Globus pallidus (tissue), 1 donor: ENCODE data around the gene ZBTB8OS.
"Not testable (repeated sequence)": the region's sequence is repeated elsewhere in the genome, so short reads cannot be mapped to it uniquely, and the experiment has no call there.

ENCODE experiments used
- DNase-seq: peaks from one replicate; pipeline ENCODE4 v3.0.0-alpha.2; 2015; ENCODE audit warnings: low spot score

ZBTB8OS gene

DNA sequence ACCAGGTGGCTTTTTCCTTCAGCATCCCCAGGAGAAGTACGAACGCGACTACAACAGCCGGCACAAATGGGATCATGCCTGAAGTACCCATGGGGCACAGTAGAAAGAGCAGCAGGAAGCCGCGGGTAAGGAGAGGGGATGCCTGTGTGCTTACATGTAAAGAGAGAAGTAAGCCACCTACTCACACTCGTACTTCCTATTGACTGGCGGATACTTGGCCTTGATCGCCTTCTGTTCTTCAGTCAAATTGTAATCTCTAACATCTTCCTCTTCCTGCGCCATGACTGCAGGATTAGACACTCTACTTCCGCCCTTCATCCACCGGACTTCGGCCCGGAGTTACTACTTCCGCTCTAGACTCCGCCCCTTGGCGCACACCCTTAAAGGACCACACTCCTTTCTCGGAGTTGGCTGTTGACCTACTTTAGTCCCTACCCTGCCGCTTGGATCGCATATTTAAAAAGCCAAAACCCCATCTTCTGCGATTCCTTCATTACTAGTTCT lies at the start of gene ZBTB8OS:
ZBTB8OS (minus strand) TSS at position 303 of the 504 bp plus-strand sequence; CDS start at position 282, 21 bp downstream.
- peak; percentile 95 for DNase-seq

DNA sequence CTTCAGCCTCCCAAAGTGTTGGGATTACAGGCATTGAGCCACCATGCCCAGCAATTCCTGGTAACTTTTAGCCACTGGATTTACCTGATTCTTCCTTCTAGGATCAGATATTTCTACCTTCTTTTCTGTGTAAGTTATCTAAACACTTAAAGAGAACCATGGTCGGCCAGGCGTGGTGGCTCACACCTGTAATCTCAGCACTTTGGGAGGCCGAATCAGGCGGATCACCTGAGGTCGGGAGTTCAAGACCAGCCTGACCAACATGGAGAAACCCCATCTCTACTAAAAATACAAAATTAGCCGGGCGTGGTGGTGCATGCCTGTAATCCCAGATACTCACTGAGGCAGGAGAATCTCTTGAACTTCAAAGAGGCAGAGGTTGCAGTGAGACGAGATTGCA lies 46.6 kb upstream of the ZBTB8OS start:
- not testable (repeated sequence) for DNase-seq

DNA sequence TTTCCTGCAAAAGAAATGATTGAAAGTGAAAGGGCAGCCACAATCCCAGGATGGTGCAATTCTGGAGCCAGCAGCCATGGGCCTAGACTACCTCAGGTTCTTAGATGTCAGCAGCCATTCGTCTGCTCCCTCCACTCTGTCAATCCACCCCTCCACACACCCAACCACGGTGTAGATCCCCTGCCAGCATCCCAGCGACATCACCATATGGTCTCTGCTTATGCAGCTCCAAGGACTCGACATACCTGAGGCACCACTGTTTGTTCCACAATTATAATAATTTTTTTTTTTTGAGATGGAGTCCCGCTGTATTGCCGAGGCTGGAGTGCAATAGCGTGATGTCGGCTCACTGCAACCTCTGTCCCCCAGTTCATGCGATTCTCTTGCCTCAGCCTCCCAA lies 45.7 kb upstream of the ZBTB8OS start:
- no peak for DNase-seq

DNA sequence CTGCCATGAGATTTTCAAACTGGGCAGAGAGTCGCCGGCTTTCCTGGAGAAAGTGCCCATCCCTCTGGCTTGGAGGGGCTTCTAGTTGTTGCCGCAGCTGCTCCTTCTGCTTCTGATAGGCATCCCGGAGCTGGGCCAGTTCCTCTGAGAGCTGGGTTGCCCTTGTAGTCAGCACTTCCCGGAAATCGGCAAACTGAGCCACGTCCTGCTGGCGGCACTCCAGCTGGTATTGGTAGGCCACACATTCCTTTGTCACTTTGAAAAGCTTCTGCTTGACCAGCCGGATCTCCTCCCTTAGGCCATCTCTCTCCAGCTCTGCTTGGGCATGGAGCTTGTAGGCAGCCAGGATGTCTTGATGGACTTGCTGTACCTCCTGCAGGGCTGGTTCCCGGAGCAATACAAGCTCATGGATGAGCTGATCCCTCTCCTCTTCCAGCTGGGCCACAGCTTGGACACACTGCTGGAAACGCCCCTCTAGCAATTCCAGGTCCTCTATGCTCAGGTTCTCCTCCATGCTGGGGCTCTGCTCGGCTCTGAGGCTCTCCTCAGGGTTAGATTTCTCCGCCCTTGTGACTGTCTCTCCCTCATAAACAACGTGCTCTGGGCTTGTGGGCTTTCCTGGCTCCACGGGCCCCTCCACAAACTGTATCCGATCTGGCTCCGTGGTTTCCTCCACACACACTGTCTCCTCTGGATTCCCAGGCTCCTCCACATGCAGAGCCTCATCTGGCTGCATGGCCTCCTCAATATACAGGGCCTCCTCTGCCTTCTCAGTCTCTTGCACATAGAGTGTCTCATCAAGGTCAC lies 45.0 kb upstream of the ZBTB8OS start:
- DNase-seq, result no peak

DNA sequence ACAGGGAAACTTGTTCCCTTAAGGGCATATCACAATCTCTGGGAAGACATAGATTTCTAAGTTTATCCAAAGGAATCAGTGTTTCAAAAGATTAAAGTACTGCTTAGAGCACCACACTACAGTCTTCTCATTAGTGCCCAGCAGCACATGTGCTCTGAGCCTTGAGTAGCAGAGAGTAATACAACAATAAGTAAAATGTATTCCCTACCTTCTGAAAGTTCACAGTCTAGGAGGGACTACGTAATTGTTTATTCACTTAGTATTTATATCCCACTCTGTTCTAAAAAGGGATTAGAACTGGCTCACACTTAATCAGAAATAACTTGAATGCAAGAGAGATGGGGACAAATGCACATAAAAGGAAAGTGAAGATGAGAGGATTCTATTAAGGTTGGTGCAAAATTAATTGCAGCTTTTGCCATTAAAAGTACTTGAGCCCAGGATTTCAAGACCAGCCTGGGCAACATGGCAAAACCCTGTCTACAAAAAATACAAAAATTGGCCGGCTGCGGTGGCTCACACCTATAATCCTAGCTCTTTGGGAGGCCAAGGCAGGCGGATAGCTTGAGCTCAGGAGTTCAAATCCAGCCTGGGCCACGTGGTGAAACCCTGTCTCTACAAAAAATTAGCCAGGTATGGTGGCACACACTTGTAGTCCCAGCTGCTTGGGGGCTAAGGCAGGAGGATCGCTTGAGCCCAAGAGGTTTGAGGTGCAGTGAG lies 43.3 kb upstream of the ZBTB8OS start:
- no peak for DNase-seq

DNA sequence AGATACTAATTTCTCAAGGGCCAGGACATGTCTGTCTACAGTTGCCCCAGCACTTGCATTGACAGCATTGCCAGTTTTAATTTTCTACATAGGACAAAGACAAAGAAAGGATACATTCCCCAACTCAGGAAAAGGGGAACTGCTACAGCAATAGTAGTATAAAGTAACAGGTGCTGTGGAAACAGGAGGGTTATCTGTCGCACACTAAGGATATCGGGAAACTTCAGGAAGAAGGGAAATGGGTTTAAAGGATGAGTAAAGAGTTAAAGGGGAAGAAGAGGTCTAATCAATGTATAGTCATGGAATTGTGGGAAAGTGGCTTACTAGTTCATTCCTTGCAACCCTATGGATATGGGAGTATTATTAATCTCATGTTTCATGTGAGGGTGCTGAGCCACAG lies 36.0 kb upstream of the ZBTB8OS start:
- no peak for DNase-seq

DNA sequence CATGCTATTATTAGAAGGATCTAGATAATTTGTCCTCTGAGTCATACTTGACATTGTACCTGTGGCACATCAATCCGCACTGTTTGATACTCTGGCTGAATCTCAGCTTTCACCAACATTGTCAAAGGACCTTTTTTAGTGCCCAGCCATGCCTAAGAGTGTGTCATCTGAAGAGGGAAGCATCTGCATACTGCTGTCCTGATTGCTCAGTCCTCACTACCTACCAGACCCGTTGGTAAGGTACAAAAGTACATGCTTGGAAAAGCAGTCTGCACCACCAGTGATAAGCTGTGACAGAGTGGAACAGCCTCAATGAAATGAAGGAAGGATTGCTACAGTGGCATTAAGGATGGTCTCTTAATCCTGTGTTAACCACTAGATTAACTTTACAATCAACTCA lies 35.1 kb upstream of the ZBTB8OS start:
- DNase-seq, result no peak

DNA sequence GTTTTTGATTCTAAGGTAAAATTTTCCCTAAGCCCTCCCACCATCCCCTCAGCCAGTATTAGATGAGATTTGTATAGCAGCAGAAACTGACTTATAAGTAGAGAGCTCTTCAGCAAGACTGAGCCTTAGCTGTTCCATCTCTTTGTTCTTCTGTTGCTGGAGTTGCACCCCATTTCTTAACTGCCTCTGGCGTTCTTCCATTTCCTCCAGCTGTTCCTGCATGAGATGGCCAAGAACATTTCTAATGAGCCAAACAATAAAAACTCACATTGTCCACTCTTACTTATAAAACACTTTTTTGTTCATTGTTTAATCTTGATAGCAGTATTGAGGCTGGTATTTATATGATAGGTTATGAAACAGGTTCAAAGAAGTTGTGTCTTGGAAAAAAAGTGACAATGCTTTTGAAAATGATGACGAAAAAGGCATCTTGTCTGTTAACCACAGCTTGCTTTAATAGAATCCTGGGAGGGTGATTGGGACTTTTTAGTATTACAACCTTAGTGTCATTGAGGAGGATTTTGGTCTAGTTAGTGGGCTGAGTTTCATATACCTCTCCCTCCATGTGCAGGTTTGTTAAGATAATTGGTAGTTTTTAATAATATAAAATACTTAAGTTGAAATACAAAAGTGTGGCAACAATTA lies 33.9 kb upstream of the ZBTB8OS start:
- peak; percentile 33 for DNase-seq

DNA sequence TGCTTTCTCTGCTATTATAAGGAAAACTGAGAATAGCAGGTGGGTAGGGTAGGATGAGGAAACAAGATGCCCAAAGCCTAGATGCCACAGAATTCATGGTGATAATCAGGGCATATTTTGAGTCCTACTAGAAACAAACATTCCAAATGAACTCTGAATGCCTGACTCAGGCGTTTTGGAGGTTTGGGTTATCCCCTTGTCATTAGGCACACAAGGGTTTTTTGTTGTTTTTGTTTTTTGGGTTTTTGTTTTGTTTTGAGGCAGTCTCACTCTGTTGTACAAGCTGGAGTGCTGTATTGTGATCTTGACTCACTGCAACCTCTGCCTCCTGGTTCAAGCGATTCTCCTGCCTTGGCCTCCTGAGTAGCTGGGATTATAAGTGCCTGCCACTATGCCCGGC lies 33.0 kb upstream of the ZBTB8OS start:
- no peak for DNase-seq

DNA sequence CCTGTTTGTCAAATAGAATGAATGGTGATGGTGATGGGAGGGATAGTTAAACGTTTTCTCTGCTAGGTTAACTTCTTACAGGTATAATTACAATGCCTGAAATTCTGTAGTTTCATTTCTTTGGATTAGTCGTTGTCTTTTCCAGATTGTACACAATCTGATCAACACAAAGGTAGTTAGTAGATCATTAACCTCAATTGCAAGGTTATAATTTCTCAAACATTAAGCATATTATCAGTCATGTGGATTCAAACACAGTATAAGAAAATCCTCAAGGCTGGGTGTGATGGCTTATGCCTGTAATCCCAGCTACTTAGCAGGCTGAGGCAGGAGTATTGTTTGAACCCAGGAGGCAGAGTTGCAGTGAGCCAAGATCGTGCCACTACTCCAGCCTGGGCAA lies 31.6 kb upstream of the ZBTB8OS start:
- no peak for DNase-seq

DNA sequence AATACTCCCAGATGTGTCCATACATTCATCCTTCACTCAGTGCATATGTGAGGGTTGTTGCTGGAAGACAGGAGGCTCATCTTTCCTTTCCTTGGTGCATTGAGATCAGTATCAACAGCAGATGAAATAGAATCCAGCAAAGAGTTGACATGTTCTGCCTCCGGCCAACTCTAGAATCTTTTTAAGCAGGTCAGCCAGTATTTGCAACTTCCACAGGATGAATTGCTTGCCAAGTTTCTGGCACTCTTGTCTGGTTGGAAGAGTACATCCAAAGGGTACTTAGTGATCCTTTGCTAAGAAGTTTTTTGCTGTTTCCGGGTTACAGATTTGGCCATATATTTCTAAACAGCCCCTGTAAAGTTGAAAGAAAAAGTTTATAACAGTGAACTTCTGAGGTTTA lies 31.2 kb upstream of the ZBTB8OS start:
- DNase-seq, result peak; percentile 26

DNA sequence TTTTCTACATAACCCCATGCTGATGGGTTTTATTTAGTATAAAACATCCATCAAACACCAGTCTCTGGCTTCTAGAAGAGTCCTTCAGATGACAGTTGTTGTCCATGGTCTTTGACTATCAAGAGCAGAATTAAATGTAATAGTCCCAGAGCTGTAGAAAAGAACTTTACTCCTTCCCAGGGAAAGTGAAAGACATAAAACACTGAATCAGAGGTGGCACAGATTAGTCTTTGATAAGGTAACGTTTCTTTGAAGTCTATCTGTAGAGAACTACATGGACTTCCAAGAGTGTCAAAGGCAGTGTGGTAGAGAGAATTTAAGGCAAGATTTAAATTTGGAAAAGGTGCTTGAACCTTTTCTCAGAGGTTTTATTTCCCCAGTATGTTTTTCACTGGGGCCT lies 30.3 kb upstream of the ZBTB8OS start:
- no peak for DNase-seq

DNA sequence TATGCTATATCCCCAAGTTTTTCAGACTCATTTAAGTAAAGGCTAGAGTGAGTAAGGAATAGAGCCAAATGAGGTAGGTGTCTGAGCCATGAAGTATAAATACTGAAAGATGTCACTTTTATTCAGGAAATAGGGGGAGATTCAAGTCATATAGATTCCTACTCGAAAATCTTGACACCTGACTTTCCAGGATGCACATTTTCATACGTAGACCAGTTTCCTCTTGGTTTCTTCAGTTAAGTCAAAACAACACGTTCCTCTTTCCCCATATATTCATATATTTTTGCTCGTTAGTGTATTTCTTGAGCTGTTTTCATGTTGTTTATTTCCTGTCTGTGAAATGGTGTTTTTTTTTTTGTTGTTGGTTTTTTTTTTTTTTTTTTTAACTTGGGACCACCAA lies 29.6 kb upstream of the ZBTB8OS start:
- not testable (repeated sequence) for DNase-seq

DNA sequence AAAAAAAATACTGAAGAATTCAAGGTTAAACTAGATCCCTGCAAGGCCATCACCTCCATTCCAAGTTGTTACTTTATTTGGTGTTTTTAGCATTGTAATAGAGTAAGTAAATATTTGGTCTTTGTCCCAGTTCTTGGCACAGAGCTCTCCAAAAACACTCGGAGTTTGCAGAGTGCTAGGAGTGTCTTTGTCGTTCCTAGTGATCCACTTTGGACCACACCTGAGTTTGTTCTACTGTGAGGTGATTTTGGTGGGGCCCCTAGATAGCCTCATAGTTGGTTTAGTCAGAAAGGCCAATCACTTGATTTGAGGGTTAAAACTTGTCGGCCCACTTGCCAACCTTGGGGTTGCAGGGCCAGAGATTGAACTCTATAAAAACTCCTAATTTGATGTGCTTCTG lies 26.6 kb upstream of the ZBTB8OS start:
- DNase-seq, result no peak

DNA sequence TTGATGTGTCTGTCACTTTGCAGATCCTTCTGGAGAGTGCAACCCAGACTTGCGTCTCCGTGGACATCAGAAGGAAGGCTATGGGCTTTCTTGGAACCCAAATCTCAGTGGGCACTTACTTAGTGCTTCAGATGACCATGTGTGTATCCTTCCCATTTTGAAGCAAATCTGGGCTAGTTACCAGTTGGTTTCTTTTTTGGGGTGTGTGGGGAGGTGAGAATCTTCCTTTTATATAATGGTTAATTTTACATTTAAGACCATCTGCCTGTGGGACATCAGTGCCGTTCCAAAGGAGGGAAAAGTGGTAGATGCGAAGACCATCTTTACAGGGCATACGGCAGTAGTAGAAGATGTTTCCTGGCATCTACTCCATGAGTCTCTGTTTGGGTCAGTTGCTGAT lies 18.4 kb upstream of the ZBTB8OS start:
- DNase-seq, result not testable (repeated sequence)

DNA sequence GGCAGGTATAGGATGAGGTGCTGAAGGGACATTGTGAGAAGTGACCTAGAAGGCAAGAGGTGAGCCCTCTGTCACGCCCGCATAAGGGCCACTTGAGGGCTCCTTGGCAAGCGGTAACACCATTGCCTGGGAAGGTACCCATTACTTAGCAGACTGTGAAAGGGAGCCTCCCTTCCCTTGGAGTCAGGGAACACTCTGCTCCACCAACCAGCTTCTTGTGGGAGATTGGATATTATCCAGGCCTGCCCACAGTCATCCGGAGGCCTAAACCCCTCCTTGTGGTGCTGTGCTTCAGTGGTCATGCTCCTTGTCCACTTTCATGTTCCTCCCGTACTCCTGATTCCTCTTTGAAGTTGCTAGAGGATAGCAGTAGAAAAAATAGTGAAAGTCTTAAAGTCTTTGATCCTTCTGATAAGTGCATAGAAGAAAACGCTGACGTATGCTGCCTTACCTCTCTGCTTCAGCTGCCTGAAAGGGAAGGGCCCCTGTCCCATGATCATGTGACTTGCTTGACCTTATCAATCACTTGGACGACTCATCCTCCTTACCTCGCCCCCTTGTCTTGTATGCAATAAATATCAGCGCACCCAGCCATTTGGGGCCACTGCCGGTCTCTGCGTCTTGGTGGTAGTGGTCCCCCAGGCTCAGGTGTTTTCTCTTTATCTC lies 16.7 kb upstream of the ZBTB8OS start:
- no peak for DNase-seq

DNA sequence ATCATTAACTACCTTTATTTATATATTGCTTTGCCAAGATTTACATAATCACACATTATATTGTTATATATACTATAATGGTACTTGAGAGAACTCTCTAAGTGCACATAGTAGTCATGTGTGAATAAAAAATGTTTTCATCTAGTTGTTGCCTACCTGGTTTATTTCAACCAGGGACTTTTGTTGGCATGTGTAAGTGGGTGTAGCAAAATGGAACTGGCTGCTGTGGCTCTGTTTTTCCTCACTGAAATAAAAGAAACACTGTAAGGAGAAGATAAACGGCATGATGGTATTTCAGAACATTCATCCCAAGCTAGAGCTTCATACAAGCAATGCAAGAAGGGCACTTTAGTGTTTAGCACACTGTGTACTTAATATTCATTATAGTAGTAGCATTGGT lies 15.6 kb upstream of the ZBTB8OS start:
- no peak for DNase-seq

DNA sequence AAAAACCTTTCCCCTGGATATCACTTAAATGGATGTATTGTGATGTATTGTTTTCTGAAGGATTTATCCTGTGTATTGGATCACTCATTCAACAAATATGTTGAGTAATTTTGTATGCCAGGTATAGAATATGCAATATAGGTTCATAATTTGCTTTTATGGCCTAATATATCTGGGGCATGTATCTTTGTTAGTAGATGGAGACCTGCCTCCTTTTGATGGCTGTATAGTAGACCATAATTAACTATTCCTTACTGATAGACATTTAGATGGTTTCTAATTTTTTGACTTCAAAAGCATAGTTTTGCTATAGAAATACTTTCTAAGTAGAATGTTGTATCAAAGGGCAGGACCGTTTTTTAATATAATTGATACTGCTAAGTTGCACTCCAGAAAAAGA lies 9.2 kb upstream of the ZBTB8OS start:
- no peak for DNase-seq

DNA sequence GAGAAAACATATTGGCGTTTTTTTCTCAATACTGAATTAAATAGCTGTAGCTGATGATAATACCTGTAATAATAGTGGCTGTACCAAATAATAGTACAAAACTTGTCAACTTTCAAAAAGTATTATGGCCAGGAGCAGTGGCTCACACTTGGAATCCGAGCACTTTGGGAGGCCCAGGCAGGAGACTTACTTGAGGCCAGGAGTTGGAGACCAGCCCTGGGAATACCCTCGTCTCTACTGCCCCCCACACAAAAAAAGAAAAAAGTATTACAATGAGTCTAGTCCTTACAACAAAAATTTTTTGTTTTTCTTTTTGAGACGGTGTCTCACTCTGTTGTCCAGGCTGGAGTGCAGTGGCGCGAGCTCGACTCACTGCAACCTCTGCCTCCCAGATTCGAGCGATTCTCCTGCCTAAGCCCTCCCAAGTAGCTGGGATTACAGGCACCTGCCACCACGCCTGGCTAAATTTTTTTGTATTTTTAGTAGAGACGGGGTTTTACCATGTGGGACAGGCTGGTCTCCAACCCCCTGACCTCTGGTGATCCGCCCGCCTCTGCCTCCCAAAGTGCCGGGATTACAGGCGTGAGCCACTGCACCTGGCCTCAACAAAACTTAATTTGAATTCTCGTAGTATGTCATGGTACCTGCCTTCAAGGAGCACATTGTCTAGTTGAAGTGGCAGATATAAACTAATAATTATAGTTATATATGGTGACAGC lies 2.1 kb upstream of the ZBTB8OS start:
- no peak for DNase-seq

DNA sequence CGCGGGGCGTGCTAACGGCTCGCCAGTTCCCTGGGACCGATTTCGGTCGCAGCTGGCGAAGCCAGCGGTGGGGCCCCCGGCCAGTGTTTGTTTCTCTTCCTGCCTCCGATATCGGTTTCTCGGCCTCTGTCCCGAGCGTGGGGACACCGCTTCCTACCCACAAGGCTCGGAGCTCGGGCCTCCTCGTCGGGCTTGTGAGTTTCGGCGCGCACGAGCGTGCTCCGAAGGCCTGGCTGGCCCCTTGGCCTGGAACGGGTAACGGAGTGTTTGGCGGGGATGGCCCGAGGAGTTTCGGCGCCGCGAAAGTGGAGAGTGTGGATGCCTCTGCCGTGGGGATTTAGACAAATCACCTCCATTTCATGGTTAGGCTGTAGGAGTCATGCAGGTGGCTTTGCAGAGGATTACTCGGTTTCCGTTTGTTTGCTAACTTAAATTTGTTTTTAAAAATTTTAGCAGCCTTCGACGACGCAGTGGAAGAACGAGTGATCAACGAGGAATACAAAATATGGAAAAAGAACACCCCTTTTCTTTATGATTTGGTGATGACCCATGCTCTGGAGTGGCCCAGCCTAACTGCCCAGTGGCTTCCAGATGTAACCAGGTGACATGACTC lies 1.2 kb upstream of the ZBTB8OS start:
- DNase-seq, result no peak
